PC-9 (cell line): Measurements from ENCODE around the gene TEX26.

Source experiments
- EZH2 ChIP-seq: fragments of 200-600 bp; sonication (generic); IDR thresholded peaks from 2 replicates; pipeline ENCODE4 v1.8.0; 2017; ENCODE audit warnings: antibody characterized with exemption, low read depth
- TF ChIP-seq, protein P1 (sequence below): fragments of 200-600 bp; sonication (generic); conservative IDR thresholded peaks from 2 replicates; pipeline ENCODE4 v1.6.1; 2017; ENCODE audit warnings: mixed run types, antibody characterized with exemption, mild to moderate bottlenecking, moderate library complexity

GRCh38 chr13:30965380-30965779 is 32.9 kb downstream of the TEX26 start:
- TF ChIP-seq EZH2: no peak
- TF ChIP-seq, protein P1, sequence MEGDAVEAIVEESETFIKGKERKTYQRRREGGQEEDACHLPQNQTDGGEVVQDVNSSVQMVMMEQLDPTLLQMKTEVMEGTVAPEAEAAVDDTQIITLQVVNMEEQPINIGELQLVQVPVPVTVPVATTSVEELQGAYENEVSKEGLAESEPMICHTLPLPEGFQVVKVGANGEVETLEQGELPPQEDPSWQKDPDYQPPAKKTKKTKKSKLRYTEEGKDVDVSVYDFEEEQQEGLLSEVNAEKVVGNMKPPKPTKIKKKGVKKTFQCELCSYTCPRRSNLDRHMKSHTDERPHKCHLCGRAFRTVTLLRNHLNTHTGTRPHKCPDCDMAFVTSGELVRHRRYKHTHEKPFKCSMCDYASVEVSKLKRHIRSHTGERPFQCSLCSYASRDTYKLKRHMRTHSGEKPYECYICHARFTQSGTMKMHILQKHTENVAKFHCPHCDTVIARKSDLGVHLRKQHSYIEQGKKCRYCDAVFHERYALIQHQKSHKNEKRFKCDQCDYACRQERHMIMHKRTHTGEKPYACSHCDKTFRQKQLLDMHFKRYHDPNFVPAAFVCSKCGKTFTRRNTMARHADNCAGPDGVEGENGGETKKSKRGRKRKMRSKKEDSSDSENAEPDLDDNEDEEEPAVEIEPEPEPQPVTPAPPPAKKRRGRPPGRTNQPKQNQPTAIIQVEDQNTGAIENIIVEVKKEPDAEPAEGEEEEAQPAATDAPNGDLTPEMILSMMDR: no peak
